Thyroid gland (tissue), 4 donors: ENCODE measurements around the gene GRIPAP1. TPM values are rescaled to one million over a fixed set of nuclear protein-coding genes. Genes with fewer than 3 reads are reported as not detected.

ENCODE experiments used
- DNase-seq, 2 donors: peaks; one replicate each; pipeline ENCODE4 v3.0.0-alpha.2; 2019
- H3K27ac ChIP-seq, 3 donors: fragments of 200-600 bp; sonication (generic); 1 replicate in 2 of 3; 2 replicates in 1 of 3; pipeline ENCODE4 v1.5.1; 2016 to 2019; ENCODE audit warnings: mild to moderate bottlenecking in 1 of 3, moderate library complexity in 1 of 3
- H3K27me3 ChIP-seq: fragments of 200-600 bp; sonication (generic); one replicate; pipeline ENCODE4 v1.5.1; 2019
- H3K36me3 ChIP-seq, 2 donors: fragments of 200-600 bp; sonication (generic); one replicate each; pipeline ENCODE4 v1.5.1; 2016 to 2019
- H3K4me1 ChIP-seq, 2 donors: fragments of 200-600 bp; sonication (generic); one replicate each; pipeline ENCODE4 v1.5.1; 2017 to 2019
- H3K4me3 ChIP-seq, 3 donors: fragments of 200-600 bp; sonication (generic); replicated peaks in 1 of 3; 1 replicate in 2 of 3; 2 replicates in 1 of 3; pipeline ENCODE4 v1.5.1; 2016; ENCODE audit warnings: mild to moderate bottlenecking in 1 of 3
- H3K9me3 ChIP-seq: fragments of 200-600 bp; sonication (generic); one replicate; pipeline ENCODE4 v1.5.1; 2017
- CTCF ChIP-seq, 6 experiments: fragments of 200-600 bp in 3 of 6; fragments of 450-650 bp in 3 of 6; sonication (generic) in 3 of 6; IDR thresholded peaks; one replicate each; pipeline ENCODE4 v1.5.1; 2016 to 2019; ENCODE audit warnings: antibody characterized with exemption in 6 of 6, mild to moderate bottlenecking in 2 of 6, inconsistent platforms in 1 of 6, moderate library complexity in 1 of 6
- POLR2A ChIP-seq, 2 donors: fragments of 450-650 bp; IDR thresholded peaks; one replicate each; pipeline ENCODE4 v1.6.1; 2017; ENCODE audit warnings: antibody characterized with exemption in 2 of 2, mild to moderate bottlenecking in 2 of 2, moderate library complexity in 1 of 2
- WGBS, 2 donors: methylation state at CpG; one replicate each; pipeline ENCODE4 v1.1.5; 2017; 5-methylcytosine and 5-hydroxymethylcytosine counted together
- intact Hi-C: fragments of 100-400 bp; cut with DNase I; formaldehyde crosslinking; loops from one replicate; pipeline ENCODE4 v1.15.1; 2023
- total RNA-seq, 4 donors: library from RNA; depleted of rRNA; stranded (reverse); fragments of >200 nt; gene quantifications; one replicate each; pipeline ENCODE4 v1.2.3, GENCODE V29; 2016

Gene GRIPAP1
- total RNA-seq, 4 donors from 2014 or later, result 30.6 to 33.9 (median 33.4) TPM

GRCh38 chrX:49030283-49030682 is 28.2 kb upstream of the GRIPAP1 start:
- Histone ChIP-seq H3K27me3 (no peaks in the 10 kb centered on the region), H3K9me3 (no peaks in the 10 kb centered on the region), H3K27ac (no peak overlapping the region), H3K36me3 (peaks cover 8 to 27% of the 10 kb centered on the region in 2 donors), H3K4me3 (no peak overlapping the region), H3K4me1 (no peaks in the 10 kb centered on the region)
- no peak for TF ChIP-seq POLR2A (IDR thresholded peaks at IDR 0.05)
- no peak for TF ChIP-seq CTCF (IDR thresholded peaks at IDR 0.05)
- intact Hi-C loops, result no loop called here
- 92% methylated on average over 4 of the region's 6 CpGs; no CpG with 5 or more reads in 1 of the 2 donors for WGBS, 2 donors
- DNase-seq, result no peak

GRCh38 chrX:49029876-49030275 is 27.8 kb upstream of the GRIPAP1 start:
- 100% methylated on average over 1 of the region's 6 CpGs for WGBS, 2 donors
- DNase-seq, result peak in 1 of 2 donors; percentile 1
- Histone ChIP-seq H3K36me3 (peaks cover 8 to 27% of the 10 kb centered on the region in 2 donors), H3K4me3 (no peak overlapping the region), H3K27ac (no peak overlapping the region), H3K4me1 (no peaks in the 10 kb centered on the region), H3K9me3 (no peaks in the 10 kb centered on the region), H3K27me3 (no peaks in the 10 kb centered on the region)
- TF ChIP-seq POLR2A (IDR thresholded peaks at IDR 0.05), result no peak
- TF ChIP-seq CTCF (IDR thresholded peaks at IDR 0.05), result no peak
- intact Hi-C loops, result no loop called here

- intact Hi-C loops, result no loop called here
- Histone ChIP-seq H3K27me3 (no peaks in the 10 kb centered on the region), H3K36me3 (no peaks in the 10 kb centered on the region), H3K9me3 (no peaks in the 10 kb centered on the region), H3K27ac (no peak overlapping the region), H3K4me3 (no peak overlapping the region), H3K4me1 (no peaks in the 10 kb centered on the region)
- DNase-seq, result no peak
- 95 to 98% methylated on average over 7 of the region's 7 CpGs for WGBS, 2 donors
- TF ChIP-seq CTCF (IDR thresholded peaks at IDR 0.05), result no peak
- TF ChIP-seq POLR2A (IDR thresholded peaks at IDR 0.05), result no peak
Measured at GRCh38 chrX:49019599-49020249, 17.7 kb upstream of the GRIPAP1 start.

GRCh38 chrX:49019050-49019449 is 17.0 kb upstream of the GRIPAP1 start:
- Histone ChIP-seq H3K4me1 (no peaks in the 10 kb centered on the region), H3K4me3 (no peak overlapping the region), H3K27me3 (no peaks in the 10 kb centered on the region), H3K36me3 (no peaks in the 10 kb centered on the region), H3K27ac (no peak overlapping the region), H3K9me3 (no peaks in the 10 kb centered on the region)
- no peak for TF ChIP-seq CTCF (IDR thresholded peaks at IDR 0.05)
- TF ChIP-seq POLR2A (IDR thresholded peaks at IDR 0.05), result no peak
- intact Hi-C loops, result no loop called here
- 94 to 96% methylated on average over 2 of the region's 2 CpGs for WGBS, 2 donors
- no peak for DNase-seq

- no peak for DNase-seq
- no peaks in the 10 kb centered on the region for H3K27me3 ChIP-seq
- intact Hi-C loops, result no loop called here
- H3K4me1 ChIP-seq, result peaks cover 0 to 6% of the 10 kb centered on the region in 2 donors
- H3K9me3 ChIP-seq, result no peaks in the 10 kb centered on the region
- no peaks in the 10 kb centered on the region for H3K36me3 ChIP-seq
- no peak overlapping the region for H3K27ac ChIP-seq
- H3K4me3 ChIP-seq, result no peak overlapping the region
- WGBS, 2 donors, result 91 to 93% methylated on average over 5 of the region's 5 CpGs
- TF ChIP-seq CTCF (IDR thresholded peaks at IDR 0.05), result no peak
- TF ChIP-seq POLR2A (IDR thresholded peaks at IDR 0.05), result no peak
Measured at GRCh38 chrX:49003696-49004095, 1.6 kb upstream of the GRIPAP1 start.
